IPS DF 4.7 (cell line): Measurements from ENCODE around the gene TRUB2.

ENCODE experiments used
- DNase-seq: peaks from one replicate; pipeline ENCODE4 v3.0.0-alpha.2; 2013; ENCODE audit warnings: low spot score; ENCODE audit errors: extremely low read depth

Gene TRUB2

GRCh38 chr9:128271112-128271511 lies 51.1 kb downstream of the TRUB2 start:
- DNase-seq = no peak

DNA sequence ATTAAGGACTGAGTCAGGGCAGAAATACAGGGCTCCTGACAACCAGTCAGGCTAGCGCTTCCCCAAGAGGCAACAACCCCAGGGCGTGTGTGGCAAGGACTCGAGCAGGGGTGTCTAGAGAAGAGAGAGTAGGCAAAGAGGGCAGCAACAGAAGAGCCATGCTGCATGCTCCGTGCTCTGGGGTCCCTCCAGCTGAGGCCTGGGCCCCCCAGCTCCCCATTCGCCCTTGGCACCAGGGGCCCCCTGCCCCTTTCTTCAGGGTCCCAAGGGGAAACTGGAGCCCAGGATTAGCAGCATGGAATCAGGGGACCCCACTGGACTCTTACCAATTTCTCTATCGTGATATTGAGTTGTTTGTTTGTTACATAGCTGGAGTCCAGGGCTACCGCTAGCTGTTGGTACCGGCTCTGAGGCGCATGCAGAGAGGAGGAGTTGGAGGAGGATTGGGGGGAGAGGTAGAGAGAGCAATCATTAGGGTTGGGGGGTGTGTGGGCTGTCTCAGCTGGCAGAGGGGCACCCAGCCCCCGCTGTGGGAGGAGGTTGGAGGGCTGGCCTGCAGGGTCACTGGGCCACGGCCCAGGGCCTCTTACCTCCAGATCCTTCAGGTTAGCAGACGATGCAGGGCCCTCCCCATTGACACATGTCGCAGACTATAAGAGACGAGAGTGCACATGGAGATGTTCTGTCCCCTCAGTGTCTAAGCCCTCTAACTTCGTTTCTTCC lies 55.2 kb downstream of the TRUB2 start:
- DNase-seq = no peak

GRCh38 chr9:128265348-128265847 lies 56.8 kb downstream of the TRUB2 start:
- DNase-seq = no peak

GRCh38 chr9:128262687-128263086 lies 59.6 kb downstream of the TRUB2 start:
- no peak for DNase-seq

DNA sequence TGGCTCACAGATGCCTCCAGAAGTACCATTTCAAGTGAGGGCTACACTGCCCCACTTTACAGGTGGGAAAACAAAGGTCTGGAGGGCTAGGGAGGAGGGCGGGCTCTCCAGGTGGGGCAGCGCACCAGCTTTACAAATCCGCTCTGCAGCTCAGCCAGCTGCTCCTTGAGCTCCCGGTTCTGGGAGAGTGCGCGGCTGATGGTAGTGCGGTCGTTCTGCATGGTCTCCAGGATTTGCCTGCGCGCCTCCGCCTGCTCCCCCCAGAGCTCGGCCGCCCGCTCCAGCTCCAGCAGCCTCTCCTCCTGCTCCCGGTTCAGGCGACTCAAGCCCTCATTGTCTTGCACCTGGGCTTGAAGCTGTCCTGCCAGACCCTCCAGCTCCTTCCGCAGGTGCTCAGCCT lies 61.9 kb downstream of the TRUB2 start:
- no peak for DNase-seq

GRCh38 chr9:128259156-128259555 lies 63.1 kb downstream of the TRUB2 start:
- DNase-seq = no peak

DNA sequence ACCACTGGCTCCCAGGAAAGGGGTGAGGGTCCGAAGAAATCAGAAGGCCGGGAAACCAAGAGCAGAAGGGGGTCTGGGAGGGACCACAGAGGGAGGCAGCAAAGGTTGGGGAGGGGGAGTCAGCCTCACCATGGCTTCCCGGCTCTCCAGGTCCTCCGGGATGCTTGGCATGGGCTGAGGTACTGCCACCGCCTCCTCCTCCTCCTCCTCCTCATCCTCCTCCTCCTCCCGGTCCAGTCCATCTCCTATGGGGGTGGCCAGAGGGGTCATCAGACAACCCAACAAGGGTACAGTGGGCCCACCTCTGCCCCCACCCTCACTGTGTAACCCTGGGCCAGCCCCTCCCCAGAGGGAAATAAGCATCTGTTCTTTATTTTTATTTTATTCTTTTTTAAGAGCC lies 63.9 kb downstream of the TRUB2 start:
- no peak for DNase-seq

DNA sequence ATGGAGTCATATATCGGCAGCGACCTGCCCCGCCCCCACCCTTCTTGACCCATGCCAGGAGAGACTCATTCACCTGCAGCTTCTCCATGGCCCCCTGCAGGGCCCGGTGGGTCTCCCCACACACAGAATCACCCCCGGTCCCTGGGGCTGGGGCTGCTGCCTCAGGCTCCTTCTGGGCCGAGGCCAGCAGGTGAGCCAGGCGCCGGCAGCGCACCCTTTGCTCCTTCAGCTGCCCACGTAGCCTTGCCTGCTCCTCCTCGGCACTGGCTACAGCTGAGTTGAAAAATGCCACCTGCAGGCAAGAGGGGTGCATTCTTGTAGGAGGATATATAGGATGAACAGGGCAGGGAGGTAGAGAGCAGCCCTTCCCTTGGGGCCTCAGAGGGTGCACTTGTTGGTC lies 64.3 kb downstream of the TRUB2 start:
- DNase-seq = no peak

DNA sequence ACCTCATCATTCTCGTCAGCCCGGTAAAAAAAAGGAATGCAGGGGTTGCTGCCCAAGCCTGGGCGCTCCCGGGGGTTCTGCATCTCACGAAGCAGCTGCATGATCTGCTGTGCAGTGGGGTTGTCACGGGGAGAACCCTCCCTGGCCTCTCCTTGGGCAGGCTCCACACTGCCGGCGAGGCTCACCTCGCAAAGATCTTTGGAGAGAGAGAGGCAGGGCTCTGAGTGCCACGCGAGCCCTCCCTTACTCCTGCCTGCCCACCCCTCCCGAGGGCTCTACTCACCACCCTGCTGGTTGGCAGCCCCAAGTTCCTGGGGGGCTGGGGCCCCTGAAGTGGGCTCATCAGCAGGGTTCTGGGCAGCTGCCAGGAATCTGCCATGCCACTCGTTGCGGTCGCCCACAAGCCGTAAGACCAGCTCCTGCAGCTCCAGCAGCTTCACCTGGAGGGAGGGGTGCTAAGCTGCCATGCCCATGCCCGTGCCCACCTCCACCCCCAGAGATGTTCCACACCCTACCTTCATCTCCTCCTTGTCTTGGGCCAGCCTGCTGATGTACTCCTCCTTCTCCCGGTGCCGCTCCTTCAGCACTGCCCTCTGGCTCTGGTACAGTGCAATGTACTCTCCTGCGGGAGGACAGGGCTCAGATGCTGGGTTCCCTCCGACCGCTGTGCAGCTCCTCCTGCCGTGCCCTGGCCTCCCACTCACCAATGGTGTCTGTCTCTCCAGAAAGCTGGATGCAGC lies 65.0 kb downstream of the TRUB2 start:
- DNase-seq = no peak
